ENCODE measurements around the gene ANKRD34A.

ANKRD34A gene

GRCh38 chr1:145992958-145993617 lies 28.7 kb upstream of the ANKRD34A start:
- Histone ChIP-seq H3K4me1 (ENCODE audit: control insufficient read depth in 2 of 2, insufficient read depth in 1 of 2, low read depth in 1 of 2, low read length in 2 of 2) (peaks cover 8 to 26% of the 10 kb centered on the region in 2 donors), H3K14ac (ENCODE audit: low read length) (no peak overlapping the region), H3K27me3 (ENCODE audit: control insufficient read depth in 3 of 3, insufficient read depth in 3 of 3, low read depth in 1 of 3, low read length in 3 of 3) (no peaks in the 10 kb centered on the region), H2AFZ (ENCODE audit: low read length) (no peak overlapping the region), H3K4me3 (ENCODE audit: low read length in 2 of 2) (peak overlapping the region in 1 of 2 donors; percentile 91), H2BK12ac (ENCODE audit: low read length) (no peak overlapping the region), H3K4me2 (ENCODE audit: insufficient read depth, low read length, poor library complexity, severe bottlenecking) (no peak overlapping the region), H3K4ac (ENCODE audit: low read length) (no peak overlapping the region), H2BK15ac (ENCODE audit: low read length) (no peak overlapping the region), H3K27ac (replicated peaks; ENCODE audit: low read length) (no peak overlapping the region), H3K9me3 (replicated peaks in 1 of 2; ENCODE audit: control insufficient read depth in 2 of 2, insufficient read depth in 1 of 2, low read depth in 1 of 2, low read length in 2 of 2) (peaks cover 0 to 9% of the 10 kb centered on the region in 2 donors), H3K18ac (ENCODE audit: low read length) (no peak overlapping the region), H2BK120ac (ENCODE audit: low read depth, low read length) (no peak overlapping the region), H3K79me1 (ENCODE audit: low read depth, low read length) (no peaks in the 10 kb centered on the region), H2AK5ac (ENCODE audit: low read depth, low read length) (no peak overlapping the region), H4K91ac (ENCODE audit: low read depth, low read length, poor library complexity) (no peak overlapping the region), H2BK5ac (ENCODE audit: low read length) (no peak overlapping the region), H4K8ac (ENCODE audit: low read depth, low read length) (no peak overlapping the region), H3K36me3 (replicated peaks in 1 of 2; ENCODE audit: control insufficient read depth in 2 of 2, insufficient read depth in 2 of 2, low read length in 2 of 2) (peaks cover 17 to 41% of the 10 kb centered on the region in 2 donors), H3K23ac (ENCODE audit: low read depth, low read length, poor library complexity) (no peak overlapping the region), H3K9ac (ENCODE audit: low read depth, low read length, poor library complexity) (no peak overlapping the region)
- no peak for DNase-seq (ENCODE audit: low spot score)
- WGBS, 2 donors (ENCODE audit: extremely low coverage in 2 of 2, insufficient read length in 2 of 2, insufficient replicate concordance in 1 of 2) = no CpG with 5 or more reads among the region's 5 CpGs

DNA sequence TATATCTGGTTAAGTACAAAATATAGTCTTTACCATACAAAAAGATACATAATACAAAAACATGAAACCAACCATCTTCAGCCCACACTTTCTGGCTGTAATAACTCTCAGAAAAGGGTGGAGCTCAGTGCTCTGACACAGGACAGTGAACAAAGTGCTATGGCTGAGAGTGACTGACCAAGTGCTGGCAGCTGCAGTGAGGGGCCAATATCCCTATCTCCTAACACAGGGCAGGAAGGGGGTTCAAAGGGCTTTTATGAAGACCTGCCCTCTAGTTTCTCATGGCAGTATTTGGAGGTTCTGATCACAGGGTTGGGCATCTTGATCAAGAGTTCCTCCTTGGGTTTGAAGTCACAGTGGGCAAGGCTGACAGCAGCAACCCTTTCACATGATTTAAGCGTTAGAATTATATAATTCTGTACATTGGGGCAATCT lies 28.1 kb upstream of the ANKRD34A start:
- peaks cover 7 to 24% of the 10 kb centered on the region in 2 donors for H3K4me1 ChIP-seq (ENCODE audit: control insufficient read depth in 2 of 2, insufficient read depth in 1 of 2, low read depth in 1 of 2, low read length in 2 of 2)
- no peak overlapping the region for H2AFZ ChIP-seq (ENCODE audit: low read length)
- no peak overlapping the region for H3K18ac ChIP-seq (ENCODE audit: low read length)
- H2BK12ac ChIP-seq (ENCODE audit: low read length) = no peak overlapping the region
- no CpG with 5 or more reads among the region's 1 CpG for WGBS, 2 donors (ENCODE audit: extremely low coverage in 2 of 2, insufficient read length in 2 of 2, insufficient replicate concordance in 1 of 2)
- peaks cover 0 to 9% of the 10 kb centered on the region in 2 donors for H3K9me3 ChIP-seq (replicated peaks in 1 of 2; ENCODE audit: control insufficient read depth in 2 of 2, insufficient read depth in 1 of 2, low read depth in 1 of 2, low read length in 2 of 2)
- H3K14ac ChIP-seq (ENCODE audit: low read length) = no peak overlapping the region
- no peak overlapping the region for H2BK15ac ChIP-seq (ENCODE audit: low read length)
- no peak overlapping the region for H3K4ac ChIP-seq (ENCODE audit: low read length)
- H3K4me2 ChIP-seq (ENCODE audit: insufficient read depth, low read length, poor library complexity, severe bottlenecking) = no peak overlapping the region
- no peak overlapping the region for H3K27ac ChIP-seq (replicated peaks; ENCODE audit: low read length)
- H3K9ac ChIP-seq (ENCODE audit: low read depth, low read length, poor library complexity) = peak overlapping the region; percentile 35
- H2AK5ac ChIP-seq (ENCODE audit: low read depth, low read length) = no peak overlapping the region
- DNase-seq (ENCODE audit: low spot score) = no peak
- no peak overlapping the region for H3K23ac ChIP-seq (ENCODE audit: low read depth, low read length, poor library complexity)
- no peak overlapping the region for H4K91ac ChIP-seq (ENCODE audit: low read depth, low read length, poor library complexity)
- no peak overlapping the region for H4K8ac ChIP-seq (ENCODE audit: low read depth, low read length)
- peak overlapping the region in 1 of 2 donors; percentile 91 for H3K4me3 ChIP-seq (ENCODE audit: low read length in 2 of 2)
- H3K79me1 ChIP-seq (ENCODE audit: low read depth, low read length) = no peaks in the 10 kb centered on the region
- no peaks in the 10 kb centered on the region for H3K27me3 ChIP-seq (ENCODE audit: control insufficient read depth in 3 of 3, insufficient read depth in 3 of 3, low read depth in 1 of 3, low read length in 3 of 3)
- H3K36me3 ChIP-seq (replicated peaks in 1 of 2; ENCODE audit: control insufficient read depth in 2 of 2, insufficient read depth in 2 of 2, low read length in 2 of 2) = peaks cover 17 to 41% of the 10 kb centered on the region in 2 donors
- no peak overlapping the region for H2BK120ac ChIP-seq (ENCODE audit: low read depth, low read length)
- no peak overlapping the region for H2BK5ac ChIP-seq (ENCODE audit: low read length)

DNA sequence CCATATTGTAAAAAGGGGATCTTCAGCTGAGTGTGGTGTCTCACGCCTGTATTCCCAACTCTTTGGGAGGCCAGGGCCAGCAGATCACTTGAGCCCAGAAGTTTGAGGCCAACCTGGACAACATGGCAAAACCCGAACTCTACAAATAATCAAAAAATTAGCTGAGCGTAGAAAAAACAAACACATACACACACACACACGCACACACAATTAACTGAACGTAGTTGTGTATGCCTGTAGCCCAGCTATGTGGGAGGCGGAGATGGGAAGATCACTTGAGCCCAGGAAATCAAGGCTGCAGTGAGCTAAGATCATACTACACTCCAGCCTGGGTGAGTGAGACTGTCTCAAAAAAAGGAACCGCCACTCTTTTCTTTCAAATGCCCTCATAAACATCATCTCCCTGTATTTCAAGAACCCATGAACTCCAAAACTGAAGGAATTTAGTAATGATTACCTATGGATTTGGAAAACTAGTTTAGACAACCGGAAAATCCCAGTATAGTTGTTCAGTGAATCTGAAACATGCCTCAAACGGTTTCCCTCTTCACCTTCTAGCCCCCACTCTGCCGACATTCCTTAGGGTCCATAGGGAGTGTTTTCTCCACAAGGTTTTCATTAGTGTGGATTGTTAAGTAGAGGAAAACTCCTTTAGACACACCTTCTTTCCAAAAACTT lies 27.5 kb upstream of the ANKRD34A start:
- Histone ChIP-seq H3K23ac (ENCODE audit: low read depth, low read length, poor library complexity) (no peak overlapping the region), H3K4me1 (ENCODE audit: control insufficient read depth in 2 of 2, insufficient read depth in 1 of 2, low read depth in 1 of 2, low read length in 2 of 2) (peaks cover 3 to 22% of the 10 kb centered on the region in 2 donors), H2AFZ (ENCODE audit: low read length) (no peak overlapping the region), H3K9me3 (replicated peaks in 1 of 2; ENCODE audit: control insufficient read depth in 2 of 2, insufficient read depth in 1 of 2, low read depth in 1 of 2, low read length in 2 of 2) (peaks cover 0 to 9% of the 10 kb centered on the region in 2 donors), H3K9ac (ENCODE audit: low read depth, low read length, poor library complexity) (no peak overlapping the region), H3K36me3 (replicated peaks in 1 of 2; ENCODE audit: control insufficient read depth in 2 of 2, insufficient read depth in 2 of 2, low read length in 2 of 2) (peaks cover 17 to 41% of the 10 kb centered on the region in 2 donors), H3K4me2 (ENCODE audit: insufficient read depth, low read length, poor library complexity, severe bottlenecking) (no peak overlapping the region), H3K4ac (ENCODE audit: low read length) (no peak overlapping the region), H3K27me3 (ENCODE audit: control insufficient read depth in 3 of 3, insufficient read depth in 3 of 3, low read depth in 1 of 3, low read length in 3 of 3) (no peaks in the 10 kb centered on the region), H2AK5ac (ENCODE audit: low read depth, low read length) (no peak overlapping the region), H3K79me1 (ENCODE audit: low read depth, low read length) (no peaks in the 10 kb centered on the region), H3K18ac (ENCODE audit: low read length) (no peak overlapping the region), H2BK12ac (ENCODE audit: low read length) (no peak overlapping the region), H2BK120ac (ENCODE audit: low read depth, low read length) (no peak overlapping the region), H3K27ac (replicated peaks; ENCODE audit: low read length) (no peak overlapping the region), H2BK15ac (ENCODE audit: low read length) (no peak overlapping the region), H2BK5ac (ENCODE audit: low read length) (no peak overlapping the region), H4K8ac (ENCODE audit: low read depth, low read length) (no peak overlapping the region), H3K14ac (ENCODE audit: low read length) (no peak overlapping the region), H3K4me3 (ENCODE audit: low read length in 2 of 2) (no peak overlapping the region), H4K91ac (ENCODE audit: low read depth, low read length, poor library complexity) (no peak overlapping the region)
- no CpG with 5 or more reads among the region's 10 CpGs for WGBS, 2 donors (ENCODE audit: extremely low coverage in 2 of 2, insufficient read length in 2 of 2, insufficient replicate concordance in 1 of 2)
- DNase-seq (ENCODE audit: low spot score) = no peak

DNA sequence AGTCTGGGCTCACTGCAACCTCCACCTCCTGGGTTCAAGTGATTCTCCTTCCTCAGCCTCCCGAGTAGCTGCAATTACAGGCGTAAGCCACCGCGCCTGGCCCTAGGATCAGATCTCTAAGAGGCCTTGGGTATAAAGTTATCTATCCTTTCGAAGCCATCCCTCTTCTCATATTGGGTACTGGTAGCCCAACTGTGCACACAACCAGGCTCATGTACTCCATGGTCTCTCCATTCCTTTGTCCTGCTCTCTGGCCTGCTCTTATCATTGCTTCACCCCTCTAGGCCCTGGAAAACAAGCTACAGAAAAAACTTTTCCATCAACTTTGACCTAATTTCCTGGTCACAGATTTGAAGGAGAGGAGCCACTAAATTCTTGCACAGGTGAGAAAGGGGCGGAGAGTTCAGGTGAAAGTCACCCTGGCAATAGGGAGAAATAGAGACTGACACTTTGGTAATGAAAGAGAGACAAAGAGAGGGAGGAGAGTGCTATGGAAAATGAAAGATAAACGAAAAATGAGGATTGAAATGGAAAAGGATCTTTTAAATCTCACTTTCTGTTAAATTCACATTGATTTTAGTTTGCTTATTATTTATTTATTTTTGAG lies 26.0 kb upstream of the ANKRD34A start:
- H3K36me3 ChIP-seq (replicated peaks in 1 of 2; ENCODE audit: control insufficient read depth in 2 of 2, insufficient read depth in 2 of 2, low read length in 2 of 2) = peaks cover 17 to 38% of the 10 kb centered on the region in 2 donors
- no peak overlapping the region for H3K4me3 ChIP-seq (ENCODE audit: low read length in 2 of 2)
- no peaks in the 10 kb centered on the region for H3K27me3 ChIP-seq (ENCODE audit: control insufficient read depth in 3 of 3, insufficient read depth in 3 of 3, low read depth in 1 of 3, low read length in 3 of 3)
- DNase-seq (ENCODE audit: low spot score) = no peak
- H3K18ac ChIP-seq (ENCODE audit: low read length) = no peak overlapping the region
- no peak overlapping the region for H3K23ac ChIP-seq (ENCODE audit: low read depth, low read length, poor library complexity)
- H3K4ac ChIP-seq (ENCODE audit: low read length) = no peak overlapping the region
- H2AFZ ChIP-seq (ENCODE audit: low read length) = no peak overlapping the region
- H3K9me3 ChIP-seq (replicated peaks in 1 of 2; ENCODE audit: control insufficient read depth in 2 of 2, insufficient read depth in 1 of 2, low read depth in 1 of 2, low read length in 2 of 2) = peaks cover 0 to 9% of the 10 kb centered on the region in 2 donors
- H3K14ac ChIP-seq (ENCODE audit: low read length) = no peak overlapping the region
- no CpG with 5 or more reads among the region's 7 CpGs for WGBS, 2 donors (ENCODE audit: extremely low coverage in 2 of 2, insufficient read length in 2 of 2, insufficient replicate concordance in 1 of 2)
- no peak overlapping the region for H2BK12ac ChIP-seq (ENCODE audit: low read length)
- peaks cover 7 to 33% of the 10 kb centered on the region in 2 donors for H3K4me1 ChIP-seq (ENCODE audit: control insufficient read depth in 2 of 2, insufficient read depth in 1 of 2, low read depth in 1 of 2, low read length in 2 of 2)
- no peak overlapping the region for H4K8ac ChIP-seq (ENCODE audit: low read depth, low read length)
- no peak overlapping the region for H2AK5ac ChIP-seq (ENCODE audit: low read depth, low read length)
- H2BK5ac ChIP-seq (ENCODE audit: low read length) = no peak overlapping the region
- H3K79me1 ChIP-seq (ENCODE audit: low read depth, low read length) = no peaks in the 10 kb centered on the region
- no peak overlapping the region for H2BK15ac ChIP-seq (ENCODE audit: low read length)
- no peak overlapping the region for H4K91ac ChIP-seq (ENCODE audit: low read depth, low read length, poor library complexity)
- no peak overlapping the region for H2BK120ac ChIP-seq (ENCODE audit: low read depth, low read length)
- no peak overlapping the region for H3K9ac ChIP-seq (ENCODE audit: low read depth, low read length, poor library complexity)
- H3K4me2 ChIP-seq (ENCODE audit: insufficient read depth, low read length, poor library complexity, severe bottlenecking) = no peak overlapping the region
- H3K27ac ChIP-seq (replicated peaks; ENCODE audit: low read length) = no peak overlapping the region

All from neuronal stem cell (in vitro differentiated cells).